ENCODE data around the gene PBX1. TPM values are rescaled to one million over a fixed set of nuclear protein-coding genes. Genes with fewer than 3 reads are reported as not detected.

PBX1 gene
- total and polyA plus RNA-seq, 2 experiments from 2014 or later: 40.0 to 104 TPM

GRCh38 chr1:164713456-164714207, 154.6 kb downstream of the PBX1 start:
- Histone ChIP-seq H3K4me3 (no peak overlapping the region), H3K27ac (ENCODE audit: low read depth) (no peak overlapping the region), H3F3A (replicated peaks; ENCODE audit: low read depth) (no peaks in the 10 kb centered on the region), H3K4me2 (peak overlapping the region; percentile 46), H4K20me1 (replicated peaks; ENCODE audit: insufficient read depth) (peaks cover 13% of the 10 kb centered on the region), H3K79me2 (replicated peaks; ENCODE audit: insufficient read depth) (peaks cover 100% of the 10 kb centered on the region), H3K36me3 (ENCODE audit: insufficient read depth) (no peaks in the 10 kb centered on the region), H3K9me2 (ENCODE audit: insufficient read depth) (no peaks in the 10 kb centered on the region), H2AFZ (no peak overlapping the region), H3K4me1 (ENCODE audit: insufficient read depth) (peaks cover 29% of the 10 kb centered on the region), H3K27me3 (ENCODE audit: insufficient read depth) (no peaks in the 10 kb centered on the region)
- DNase-seq (ENCODE audit: low spot score) (no peak), ATAC-seq (no peak)
- Mint-ChIP-seq H3K36me3 (ENCODE audit: low read depth) (peaks cover 4% of the 10 kb centered on the region; the same call in 1 of the 3 replicates), H3K4me3 (0 out of 3 replicates have a peak overlapping the region, but pooled peaks have one; percentile 3), H3K27ac (no peak overlapping the region), H3K9me3 (no peaks in the 10 kb centered on the region), H3K4me1 (peaks cover 49% of the 10 kb centered on the region), H3K27me3 (ENCODE audit: insufficient read depth, low read depth, poor library complexity) (peaks cover 6% of the 10 kb centered on the region)
- TF ChIP-seq, protein P1, sequence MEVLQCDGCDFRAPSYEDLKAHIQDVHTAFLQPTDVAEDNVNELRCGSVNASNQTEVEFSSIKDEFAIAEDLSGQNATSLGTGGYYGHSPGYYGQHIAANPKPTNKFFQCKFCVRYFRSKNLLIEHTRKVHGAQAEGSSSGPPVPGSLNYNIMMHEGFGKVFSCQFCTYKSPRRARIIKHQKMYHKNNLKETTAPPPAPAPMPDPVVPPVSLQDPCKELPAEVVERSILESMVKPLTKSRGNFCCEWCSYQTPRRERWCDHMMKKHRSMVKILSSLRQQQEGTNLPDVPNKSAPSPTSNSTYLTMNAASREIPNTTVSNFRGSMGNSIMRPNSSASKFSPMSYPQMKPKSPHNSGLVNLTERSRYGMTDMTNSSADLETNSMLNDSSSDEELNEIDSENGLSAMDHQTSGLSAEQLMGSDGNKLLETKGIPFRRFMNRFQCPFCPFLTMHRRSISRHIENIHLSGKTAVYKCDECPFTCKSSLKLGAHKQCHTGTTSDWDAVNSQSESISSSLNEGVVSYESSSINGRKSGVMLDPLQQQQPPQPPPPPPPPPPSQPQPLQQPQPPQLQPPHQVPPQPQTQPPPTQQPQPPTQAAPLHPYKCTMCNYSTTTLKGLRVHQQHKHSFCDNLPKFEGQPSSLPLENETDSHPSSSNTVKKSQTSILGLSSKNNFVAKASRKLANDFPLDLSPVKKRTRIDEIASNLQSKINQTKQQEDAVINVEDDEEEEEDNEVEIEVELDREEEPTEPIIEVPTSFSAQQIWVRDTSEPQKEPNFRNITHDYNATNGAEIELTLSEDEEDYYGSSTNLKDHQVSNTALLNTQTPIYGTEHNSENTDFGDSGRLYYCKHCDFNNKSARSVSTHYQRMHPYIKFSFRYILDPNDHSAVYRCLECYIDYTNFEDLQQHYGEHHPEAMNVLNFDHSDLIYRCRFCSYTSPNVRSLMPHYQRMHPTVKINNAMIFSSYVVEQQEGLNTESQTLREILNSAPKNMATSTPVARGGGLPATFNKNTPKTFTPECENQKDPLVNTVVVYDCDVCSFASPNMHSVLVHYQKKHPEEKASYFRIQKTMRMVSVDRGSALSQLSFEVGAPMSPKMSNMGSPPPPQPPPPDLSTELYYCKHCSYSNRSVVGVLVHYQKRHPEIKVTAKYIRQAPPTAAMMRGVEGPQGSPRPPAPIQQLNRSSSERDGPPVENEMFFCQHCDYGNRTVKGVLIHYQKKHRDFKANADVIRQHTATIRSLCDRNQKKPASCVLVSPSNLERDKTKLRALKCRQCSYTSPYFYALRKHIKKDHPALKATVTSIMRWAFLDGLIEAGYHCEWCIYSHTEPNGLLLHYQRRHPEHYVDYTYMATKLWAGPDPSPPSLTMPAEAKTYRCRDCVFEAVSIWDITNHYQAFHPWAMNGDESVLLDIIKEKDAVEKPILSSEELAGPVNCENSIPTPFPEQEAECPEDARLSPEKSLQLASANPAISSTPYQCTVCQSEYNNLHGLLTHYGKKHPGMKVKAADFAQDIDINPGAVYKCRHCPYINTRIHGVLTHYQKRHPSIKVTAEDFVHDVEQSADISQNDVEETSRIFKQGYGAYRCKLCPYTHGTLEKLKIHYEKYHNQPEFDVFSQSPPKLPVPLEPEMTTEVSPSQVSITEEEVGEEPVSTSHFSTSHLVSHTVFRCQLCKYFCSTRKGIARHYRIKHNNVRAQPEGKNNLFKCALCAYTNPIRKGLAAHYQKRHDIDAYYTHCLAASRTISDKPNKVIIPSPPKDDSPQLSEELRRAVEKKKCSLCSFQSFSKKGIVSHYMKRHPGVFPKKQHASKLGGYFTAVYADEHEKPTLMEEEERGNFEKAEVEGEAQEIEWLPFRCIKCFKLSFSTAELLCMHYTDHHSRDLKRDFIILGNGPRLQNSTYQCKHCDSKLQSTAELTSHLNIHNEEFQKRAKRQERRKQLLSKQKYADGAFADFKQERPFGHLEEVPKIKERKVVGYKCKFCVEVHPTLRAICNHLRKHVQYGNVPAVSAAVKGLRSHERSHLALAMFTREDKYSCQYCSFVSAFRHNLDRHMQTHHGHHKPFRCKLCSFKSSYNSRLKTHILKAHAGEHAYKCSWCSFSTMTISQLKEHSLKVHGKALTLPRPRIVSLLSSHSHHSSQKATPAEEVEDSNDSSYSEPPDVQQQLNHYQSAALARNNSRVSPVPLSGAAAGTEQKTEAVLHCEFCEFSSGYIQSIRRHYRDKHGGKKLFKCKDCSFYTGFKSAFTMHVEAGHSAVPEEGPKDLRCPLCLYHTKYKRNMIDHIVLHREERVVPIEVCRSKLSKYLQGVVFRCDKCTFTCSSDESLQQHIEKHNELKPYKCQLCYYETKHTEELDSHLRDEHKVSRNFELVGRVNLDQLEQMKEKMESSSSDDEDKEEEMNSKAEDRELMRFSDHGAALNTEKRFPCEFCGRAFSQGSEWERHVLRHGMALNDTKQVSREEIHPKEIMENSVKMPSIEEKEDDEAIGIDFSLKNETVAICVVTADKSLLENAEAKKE (CRISPR knock-in tag; IDR thresholded peaks at IDR 0.05): no peak
- no peak for TF ChIP-seq POLR2AphosphoS5 (IDR thresholded peaks at IDR 0.05; ENCODE audit: low read depth)
- no peak for TF ChIP-seq ZNF331 (CRISPR knock-in tag; IDR thresholded peaks at IDR 0.05; ENCODE audit: low read depth)
- TF ChIP-seq, protein P2, sequence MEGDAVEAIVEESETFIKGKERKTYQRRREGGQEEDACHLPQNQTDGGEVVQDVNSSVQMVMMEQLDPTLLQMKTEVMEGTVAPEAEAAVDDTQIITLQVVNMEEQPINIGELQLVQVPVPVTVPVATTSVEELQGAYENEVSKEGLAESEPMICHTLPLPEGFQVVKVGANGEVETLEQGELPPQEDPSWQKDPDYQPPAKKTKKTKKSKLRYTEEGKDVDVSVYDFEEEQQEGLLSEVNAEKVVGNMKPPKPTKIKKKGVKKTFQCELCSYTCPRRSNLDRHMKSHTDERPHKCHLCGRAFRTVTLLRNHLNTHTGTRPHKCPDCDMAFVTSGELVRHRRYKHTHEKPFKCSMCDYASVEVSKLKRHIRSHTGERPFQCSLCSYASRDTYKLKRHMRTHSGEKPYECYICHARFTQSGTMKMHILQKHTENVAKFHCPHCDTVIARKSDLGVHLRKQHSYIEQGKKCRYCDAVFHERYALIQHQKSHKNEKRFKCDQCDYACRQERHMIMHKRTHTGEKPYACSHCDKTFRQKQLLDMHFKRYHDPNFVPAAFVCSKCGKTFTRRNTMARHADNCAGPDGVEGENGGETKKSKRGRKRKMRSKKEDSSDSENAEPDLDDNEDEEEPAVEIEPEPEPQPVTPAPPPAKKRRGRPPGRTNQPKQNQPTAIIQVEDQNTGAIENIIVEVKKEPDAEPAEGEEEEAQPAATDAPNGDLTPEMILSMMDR (conservative IDR thresholded peaks at IDR 0.05; ENCODE audit: low read depth in 2 of 2): no peak
- no peak for TF ChIP-seq CREB1 (CRISPR knock-in tag; IDR thresholded peaks at IDR 0.05; ENCODE audit: low read depth)
- no peak for TF ChIP-seq ZNF114 (CRISPR knock-in tag; IDR thresholded peaks at IDR 0.05)
- no peak for TF ChIP-seq JUNB (IDR thresholded peaks at IDR 0.05; ENCODE audit: unreplicated experiment)
- TF ChIP-seq EZH2phosphoT487 (IDR thresholded peaks at IDR 0.05; ENCODE audit: unreplicated experiment): no peak
- TF ChIP-seq, protein P3, sequence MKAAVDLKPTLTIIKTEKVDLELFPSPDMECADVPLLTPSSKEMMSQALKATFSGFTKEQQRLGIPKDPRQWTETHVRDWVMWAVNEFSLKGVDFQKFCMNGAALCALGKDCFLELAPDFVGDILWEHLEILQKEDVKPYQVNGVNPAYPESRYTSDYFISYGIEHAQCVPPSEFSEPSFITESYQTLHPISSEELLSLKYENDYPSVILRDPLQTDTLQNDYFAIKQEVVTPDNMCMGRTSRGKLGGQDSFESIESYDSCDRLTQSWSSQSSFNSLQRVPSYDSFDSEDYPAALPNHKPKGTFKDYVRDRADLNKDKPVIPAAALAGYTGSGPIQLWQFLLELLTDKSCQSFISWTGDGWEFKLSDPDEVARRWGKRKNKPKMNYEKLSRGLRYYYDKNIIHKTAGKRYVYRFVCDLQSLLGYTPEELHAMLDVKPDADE (IDR thresholded peaks at IDR 0.05): no peak
- no peak for TF ChIP-seq NANOG (IDR thresholded peaks at IDR 0.05; ENCODE audit: borderline replicate concordance)
- TF ChIP-seq, protein P4, sequence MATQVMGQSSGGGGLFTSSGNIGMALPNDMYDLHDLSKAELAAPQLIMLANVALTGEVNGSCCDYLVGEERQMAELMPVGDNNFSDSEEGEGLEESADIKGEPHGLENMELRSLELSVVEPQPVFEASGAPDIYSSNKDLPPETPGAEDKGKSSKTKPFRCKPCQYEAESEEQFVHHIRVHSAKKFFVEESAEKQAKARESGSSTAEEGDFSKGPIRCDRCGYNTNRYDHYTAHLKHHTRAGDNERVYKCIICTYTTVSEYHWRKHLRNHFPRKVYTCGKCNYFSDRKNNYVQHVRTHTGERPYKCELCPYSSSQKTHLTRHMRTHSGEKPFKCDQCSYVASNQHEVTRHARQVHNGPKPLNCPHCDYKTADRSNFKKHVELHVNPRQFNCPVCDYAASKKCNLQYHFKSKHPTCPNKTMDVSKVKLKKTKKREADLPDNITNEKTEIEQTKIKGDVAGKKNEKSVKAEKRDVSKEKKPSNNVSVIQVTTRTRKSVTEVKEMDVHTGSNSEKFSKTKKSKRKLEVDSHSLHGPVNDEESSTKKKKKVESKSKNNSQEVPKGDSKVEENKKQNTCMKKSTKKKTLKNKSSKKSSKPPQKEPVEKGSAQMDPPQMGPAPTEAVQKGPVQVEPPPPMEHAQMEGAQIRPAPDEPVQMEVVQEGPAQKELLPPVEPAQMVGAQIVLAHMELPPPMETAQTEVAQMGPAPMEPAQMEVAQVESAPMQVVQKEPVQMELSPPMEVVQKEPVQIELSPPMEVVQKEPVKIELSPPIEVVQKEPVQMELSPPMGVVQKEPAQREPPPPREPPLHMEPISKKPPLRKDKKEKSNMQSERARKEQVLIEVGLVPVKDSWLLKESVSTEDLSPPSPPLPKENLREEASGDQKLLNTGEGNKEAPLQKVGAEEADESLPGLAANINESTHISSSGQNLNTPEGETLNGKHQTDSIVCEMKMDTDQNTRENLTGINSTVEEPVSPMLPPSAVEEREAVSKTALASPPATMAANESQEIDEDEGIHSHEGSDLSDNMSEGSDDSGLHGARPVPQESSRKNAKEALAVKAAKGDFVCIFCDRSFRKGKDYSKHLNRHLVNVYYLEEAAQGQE (IDR thresholded peaks at IDR 0.05; ENCODE audit: unreplicated experiment): no peak
- no peak for TF ChIP-seq STAT1 (IDR thresholded peaks at IDR 0.05; ENCODE audit: unreplicated experiment)
- no peak for TF ChIP-seq EZH2 (IDR thresholded peaks at IDR 0.05; ENCODE audit: low read depth, unreplicated experiment)

Data from GM23338 (cell line).